Thymus (tissue), 11 donors: ENCODE results near the gene TMEM269. TPM values are rescaled to one million over a fixed set of nuclear protein-coding genes. Genes with fewer than 3 reads are reported as not detected.

Source experiments
- DNase-seq, 9 donors: peaks; one replicate each; pipeline ENCODE4 v3.0.0-alpha.2; 2013; ENCODE audit warnings: low spot score in 9 of 9, low read depth in 6 of 9, missing footprints in 1 of 9
- H3K27ac ChIP-seq, 2 donors: one replicate each; pipeline ENCODE4 v1.5.1; 2013; ENCODE audit warnings: control low read depth in 1 of 2, low read depth in 1 of 2, low read length in 1 of 2, mild to moderate bottlenecking in 1 of 2, moderate library complexity in 1 of 2
- H3K27me3 ChIP-seq, 2 donors: one replicate each; pipeline ENCODE4 v1.5.1; 2013; ENCODE audit warnings: low read length in 1 of 2; ENCODE audit not compliant: control insufficient read depth in 2 of 2, insufficient read depth in 1 of 2
- H3K36me3 ChIP-seq, 2 donors: one replicate each; pipeline ENCODE4 v1.5.1; 2013; ENCODE audit warnings: low read length in 1 of 2, mild to moderate bottlenecking in 1 of 2, moderate library complexity in 1 of 2; ENCODE audit not compliant: control insufficient read depth in 2 of 2, insufficient read depth in 2 of 2
- H3K4me1 ChIP-seq, 2 donors: one replicate each; pipeline ENCODE4 v1.5.1; 2013; ENCODE audit warnings: low read length in 2 of 2; ENCODE audit not compliant: control insufficient read depth in 2 of 2, insufficient read depth in 2 of 2
- H3K4me3 ChIP-seq, 2 donors: one replicate each; pipeline ENCODE4 v1.5.1; 2013; ENCODE audit warnings: low read length in 2 of 2, control low read depth in 1 of 2, mild to moderate bottlenecking in 1 of 2
- H3K9me3 ChIP-seq, 2 donors: one replicate each; pipeline ENCODE4 v1.5.1; 2013; ENCODE audit warnings: low read length in 1 of 2, mild to moderate bottlenecking in 1 of 2; ENCODE audit not compliant: control insufficient read depth in 2 of 2, insufficient read depth in 1 of 2
- WGBS: extraction: QIAGEN DNeasy Blood & Tissue Kit; methylation state at CpG from one replicate; pipeline ENCODE4 v1.1.7; 2013; 5-methylcytosine and 5-hydroxymethylcytosine counted together
- polyA plus RNA-seq: library from polyadenylated mRNA; stranded (reverse); fragments of 200-250 nt; gene quantifications from one replicate; pipeline ENCODE4 v1.2.3, GENCODE V29; 2013
- total RNA-seq: library from RNA; stranded (reverse); fragments of 120-200 nt; gene quantifications from one replicate; pipeline ENCODE4 v1.2.4, GENCODE V29; 2013
- donor health status: healthy.

TMEM269 gene
- total and polyA plus RNA-seq, 2 donors: 0.05 to 0.32 TPM

DNA sequence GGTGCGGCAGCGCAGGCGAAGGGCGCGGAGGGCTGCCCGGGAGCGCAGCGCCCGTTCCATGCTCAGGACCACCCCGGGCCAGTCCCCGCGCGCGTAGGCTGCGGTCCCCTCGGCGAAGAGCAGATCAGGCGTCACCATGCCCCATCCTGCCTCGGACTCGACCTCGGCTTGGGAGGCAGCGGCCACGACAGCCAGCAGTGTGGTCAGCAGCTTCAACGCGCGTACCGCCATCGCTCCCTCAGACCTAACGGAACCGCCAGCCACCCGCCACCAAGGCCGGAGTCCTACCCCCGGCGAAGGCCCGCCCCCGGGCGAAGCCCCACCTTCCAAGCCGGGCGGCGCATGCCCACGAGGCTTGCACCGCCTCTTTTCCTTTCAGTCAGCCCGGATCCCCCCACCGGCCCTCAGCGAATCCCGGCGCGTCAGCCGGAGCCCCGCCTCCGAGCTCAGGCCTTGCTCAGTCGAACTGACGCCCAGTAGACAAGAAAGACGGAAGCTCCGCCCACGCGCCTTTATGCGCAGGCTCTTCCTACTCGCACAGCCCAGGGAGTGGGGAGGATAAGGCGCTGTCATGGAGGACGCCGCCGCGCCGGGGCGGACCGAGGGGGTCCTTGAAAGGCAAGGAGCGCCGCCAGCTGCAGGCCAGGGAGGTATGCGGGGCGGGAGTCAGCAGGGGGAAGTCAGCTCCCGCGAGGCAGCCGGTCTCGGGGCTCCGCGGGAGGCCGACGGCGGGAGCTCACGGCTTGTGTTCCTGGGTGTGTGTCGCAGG is 17.9 kb upstream of the TMEM269 start, which contains the start of the genes C1orf50 and P3H1:
TSS of gene C1orf50 (plus strand) at position 509 of the 769 bp plus-strand sequence. CDS start at position 572, 63 bp downstream.
TSS of gene P3H1 (minus strand) at position 288 of the 769 bp plus-strand sequence. CDS start at position 231, 57 bp downstream.
- Histone ChIP-seq H3K27me3 (no peaks in the 10 kb centered on the region), H3K9me3 (peaks cover 0 to 1% of the 10 kb centered on the region in 2 donors), H3K27ac (peak within 1 kb of the TSS; percentile 91 to 97), H3K4me1 (peaks cover 18% of the 10 kb centered on the region in 2 donors), H3K4me3 (peak within 1 kb of the TSS; percentile 77 to 84), H3K36me3 (peaks cover 4 to 8% of the 10 kb centered on the region in 2 donors)
- peak; percentile 98 to 100 (median 100) for DNase-seq
- under 1% methylated on average over 82 of the region's 82 CpGs for WGBS

DNA sequence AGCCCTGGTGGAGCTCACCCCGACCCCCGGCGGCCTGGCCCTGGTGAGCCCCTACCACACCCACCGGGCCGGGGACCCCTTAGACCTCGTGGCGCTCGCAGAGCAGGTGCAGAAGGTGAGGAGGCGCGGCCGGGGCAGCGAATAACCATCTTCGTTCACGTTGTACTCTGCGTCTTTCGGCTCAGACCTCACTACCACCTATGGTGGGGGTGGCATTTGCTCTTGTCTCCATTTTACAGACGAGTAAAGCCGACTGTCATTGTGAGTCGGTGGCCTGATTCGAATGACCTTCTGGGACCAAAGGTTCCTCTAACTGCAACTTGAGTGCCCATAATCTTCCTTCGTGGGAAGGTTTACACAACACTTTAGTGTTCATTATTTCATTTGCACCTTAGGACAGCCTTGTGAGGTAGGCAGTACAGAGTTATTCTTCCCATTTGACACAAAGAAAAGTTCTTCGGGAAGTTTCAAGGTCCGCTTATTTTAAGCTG is 17.2 kb upstream of the TMEM269 start:
- peaks cover 0 to 1% of the 10 kb centered on the region in 2 donors for H3K9me3 ChIP-seq
- H3K27me3 ChIP-seq: no peaks in the 10 kb centered on the region
- peak overlapping the region; percentile 77 to 84 for H3K4me3 ChIP-seq
- H3K27ac ChIP-seq: peak overlapping the region; percentile 91 to 97
- DNase-seq: peak in 1 of 9 donors; percentile 30
- 5% methylated on average over 23 of the region's 23 CpGs for WGBS
- H3K36me3 ChIP-seq: peaks cover 0 to 2% of the 10 kb centered on the region in 2 donors
- peaks cover 18% of the 10 kb centered on the region in 2 donors for H3K4me1 ChIP-seq

DNA sequence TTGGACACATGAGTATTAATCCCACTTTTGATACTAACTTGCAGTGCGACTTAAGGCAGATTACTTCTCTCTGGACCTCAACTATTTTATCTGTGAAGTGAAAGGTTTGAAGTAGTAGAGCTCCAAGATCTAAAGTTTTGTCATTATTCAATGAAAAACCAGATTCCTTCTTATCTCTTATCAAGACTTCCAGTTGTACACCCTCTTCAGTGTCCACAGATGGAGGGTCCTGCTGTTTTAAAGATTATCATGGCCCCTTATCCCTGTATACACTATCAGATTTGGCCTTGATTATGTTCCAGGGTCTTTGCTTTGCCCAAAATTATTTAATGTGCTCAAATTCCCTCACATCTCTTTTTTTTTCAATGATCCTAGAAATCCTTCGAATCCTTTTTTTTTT is 16.6 kb upstream of the TMEM269 start:
- H3K4me1 ChIP-seq: peaks cover 18% of the 10 kb centered on the region in 2 donors

DNA sequence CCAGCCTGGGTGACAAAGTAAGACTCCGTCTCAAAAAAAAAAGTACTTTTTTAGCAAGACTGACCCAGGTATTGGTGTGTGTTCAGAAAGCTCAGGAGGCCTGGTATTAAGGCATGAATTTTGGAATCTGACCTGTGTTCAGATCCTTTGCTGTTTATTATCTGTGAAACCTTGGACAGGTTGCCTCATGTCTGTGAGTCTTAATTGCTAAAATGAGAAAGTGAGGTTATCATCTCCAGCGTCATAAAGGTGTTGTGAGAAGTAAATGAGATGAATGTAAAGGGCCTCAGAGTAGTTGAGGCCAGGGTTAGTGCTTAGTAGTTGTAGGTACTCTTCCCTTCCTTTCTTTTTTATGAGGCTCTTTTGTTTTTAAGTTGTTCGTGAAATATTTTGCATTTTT is 15.0 kb upstream of the TMEM269 start:
- 97% methylated on average over 3 of the region's 3 CpGs for WGBS
- no peak for DNase-seq

More for the DNA sequence above, 16.6 kb upstream of the TMEM269 start:
- Histone ChIP-seq H3K36me3 (peaks cover 0 to 2% of the 10 kb centered on the region in 2 donors), H3K4me3 (peak overlapping the region; percentile 77 to 84), H3K9me3 (peaks cover 0 to 1% of the 10 kb centered on the region in 2 donors), H3K27ac (no peak overlapping the region), H3K27me3 (no peaks in the 10 kb centered on the region)
- 95% methylated on average over 2 of the region's 2 CpGs for WGBS
- no peak for DNase-seq

DNA sequence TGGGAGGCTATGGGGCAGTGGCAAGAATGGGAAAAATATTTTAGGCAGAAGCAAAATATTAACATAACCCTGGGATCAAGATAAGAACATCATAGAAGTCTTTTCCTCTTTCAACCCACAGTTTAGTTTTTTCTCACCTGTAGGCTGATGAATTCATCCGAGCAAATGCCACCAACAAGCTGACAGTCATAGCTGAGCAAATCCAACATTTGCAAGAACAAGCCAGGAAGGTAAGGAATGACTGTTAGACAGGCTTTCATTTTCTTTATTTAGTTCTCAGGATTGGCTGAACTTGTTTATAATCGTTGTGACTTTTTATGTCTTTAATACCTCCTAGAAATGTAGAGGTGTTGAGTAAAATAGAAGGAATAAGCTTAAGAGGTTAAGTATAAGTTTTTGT is 11.4 kb upstream of the TMEM269 start:
- Histone ChIP-seq H3K36me3 (peaks cover 29 to 44% of the 10 kb centered on the region in 2 donors), H3K27me3 (no peaks in the 10 kb centered on the region), H3K4me1 (no peaks in the 10 kb centered on the region), H3K27ac (no peak overlapping the region), H3K9me3 (no peaks in the 10 kb centered on the region), H3K4me3 (no peak overlapping the region)
- 49% methylated on average over 2 of the region's 2 CpGs for WGBS
- no peak for DNase-seq

More for the DNA sequence above, 15.0 kb upstream of the TMEM269 start:
- H3K27me3 ChIP-seq: no peaks in the 10 kb centered on the region
- H3K27ac ChIP-seq: no peak overlapping the region
- H3K4me3 ChIP-seq: no peak overlapping the region
- H3K9me3 ChIP-seq: peaks cover 0 to 1% of the 10 kb centered on the region in 2 donors
- H3K36me3 ChIP-seq: peaks cover under 1 to 12% of the 10 kb centered on the region in 2 donors
- peaks cover 16 to 17% of the 10 kb centered on the region in 2 donors for H3K4me1 ChIP-seq

DNA sequence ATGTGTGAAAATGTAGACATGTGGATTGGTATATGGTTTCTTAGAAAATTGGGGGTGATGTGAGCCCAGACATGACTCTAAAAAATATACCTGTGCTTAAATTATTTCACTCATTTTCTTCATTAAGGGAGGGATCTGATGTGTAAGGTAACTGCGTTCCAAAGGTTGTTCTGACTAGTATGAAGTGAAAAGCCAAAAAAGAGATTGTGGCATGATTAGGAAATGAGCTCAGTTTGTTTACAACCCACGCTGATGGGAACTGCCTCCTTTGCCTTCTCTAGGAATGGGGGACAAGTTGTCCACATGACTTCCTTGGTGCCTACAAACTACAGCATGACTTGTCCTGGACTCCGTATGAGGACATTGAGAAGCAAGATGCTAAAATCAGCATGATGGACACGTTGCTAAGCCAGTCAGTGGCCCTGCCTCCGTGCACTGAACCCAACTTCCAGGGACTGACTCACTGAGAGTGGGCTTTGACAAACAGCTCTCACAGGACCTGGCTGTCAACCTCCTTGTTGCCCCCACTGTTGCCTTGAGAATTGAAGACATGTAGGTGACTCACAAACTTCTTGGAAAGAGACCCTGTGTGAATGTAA is 9.8 kb upstream of the TMEM269 start:
- H3K9me3 ChIP-seq: no peaks in the 10 kb centered on the region
- no peaks in the 10 kb centered on the region for H3K27me3 ChIP-seq
- over 99% methylated on average over 5 of the region's 5 CpGs for WGBS
- H3K4me1 ChIP-seq: no peaks in the 10 kb centered on the region
- peaks cover 32 to 46% of the 10 kb centered on the region in 2 donors for H3K36me3 ChIP-seq
- no peak overlapping the region for H3K27ac ChIP-seq
- no peak for DNase-seq
- H3K4me3 ChIP-seq: no peak overlapping the region

DNA sequence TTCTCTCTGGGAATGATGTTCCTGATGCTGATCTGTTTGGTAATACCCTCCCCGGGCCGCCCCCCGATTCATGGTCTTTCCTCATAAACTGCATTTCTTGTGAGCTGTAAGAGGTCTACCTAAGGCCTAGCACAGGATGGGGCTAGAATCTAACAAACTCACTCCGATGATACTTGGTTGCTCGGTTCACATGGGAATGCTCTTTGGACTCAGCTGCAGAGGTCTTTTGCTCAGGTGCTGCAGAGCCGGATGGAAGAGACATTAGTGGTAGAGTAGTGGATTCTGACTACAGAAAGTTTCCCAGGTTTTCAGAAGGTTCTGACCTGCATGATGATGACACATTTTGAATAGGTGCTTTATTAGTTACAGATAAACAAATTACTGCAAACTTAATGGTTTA is 8.3 kb upstream of the TMEM269 start:
- no peaks in the 10 kb centered on the region for H3K27me3 ChIP-seq
- no peaks in the 10 kb centered on the region for H3K9me3 ChIP-seq
- DNase-seq: no peak
- H3K4me3 ChIP-seq: no peak overlapping the region
- peaks cover 34 to 52% of the 10 kb centered on the region in 2 donors for H3K36me3 ChIP-seq
- no peak overlapping the region for H3K27ac ChIP-seq
- H3K4me1 ChIP-seq: no peaks in the 10 kb centered on the region
- WGBS: 98% methylated on average over 6 of the region's 6 CpGs

DNA sequence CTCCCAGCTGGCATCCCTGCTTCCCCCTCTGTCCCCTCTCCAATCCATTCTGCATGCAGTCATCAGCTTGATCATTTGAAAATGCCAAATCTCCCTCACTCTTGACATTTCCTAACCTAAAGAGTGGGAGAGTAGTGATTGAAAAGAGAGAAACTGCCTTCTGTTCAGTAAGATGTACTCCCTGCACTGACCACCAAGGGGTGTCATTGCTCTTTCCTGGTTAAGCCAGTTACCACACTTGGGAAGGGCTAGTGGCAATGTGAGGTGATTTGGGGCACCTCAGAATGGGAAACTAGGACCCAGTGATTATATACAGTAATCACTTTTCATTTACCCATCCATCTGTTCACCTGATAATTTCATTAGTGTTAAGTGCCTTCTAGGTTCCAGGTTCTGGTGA is 6.9 kb upstream of the TMEM269 start:
- H3K9me3 ChIP-seq: no peaks in the 10 kb centered on the region
- peaks cover 35 to 59% of the 10 kb centered on the region in 2 donors for H3K36me3 ChIP-seq
- peak in 3 of 9 donors; percentile 36 to 62 (median 51) for DNase-seq

DNA sequence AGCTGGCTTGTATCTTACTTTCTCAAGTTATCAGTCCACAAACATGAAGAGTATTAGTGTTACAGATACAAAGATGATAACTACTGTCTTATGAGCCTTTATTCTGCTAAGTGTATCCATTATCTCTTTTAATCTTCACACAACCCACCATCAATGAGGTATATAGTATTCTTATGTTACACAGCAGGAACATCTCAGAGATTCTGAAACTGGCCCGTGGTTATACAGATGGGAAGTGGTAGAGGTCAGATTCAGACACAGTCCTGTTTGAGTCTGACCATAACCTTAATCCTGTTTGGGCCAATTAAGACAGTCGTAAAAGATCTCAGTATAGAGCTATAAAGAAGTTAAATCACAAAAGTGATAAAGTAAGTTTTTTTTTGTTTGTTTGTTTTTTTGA is 5.1 kb upstream of the TMEM269 start:
- H3K36me3 ChIP-seq: peaks cover 35 to 56% of the 10 kb centered on the region in 2 donors
- WGBS: 93% methylated on average over 2 of the region's 2 CpGs
- H3K9me3 ChIP-seq: no peaks in the 10 kb centered on the region

More for the DNA sequence above, 6.9 kb upstream of the TMEM269 start:
- no peak overlapping the region for H3K27ac ChIP-seq
- no peaks in the 10 kb centered on the region for H3K4me1 ChIP-seq
- H3K4me3 ChIP-seq: no peak overlapping the region
- H3K27me3 ChIP-seq: no peaks in the 10 kb centered on the region

More for the DNA sequence above, 5.1 kb upstream of the TMEM269 start:
- no peak for DNase-seq
- peaks cover under 1 to 3% of the 10 kb centered on the region in 2 donors for H3K4me1 ChIP-seq
- H3K27me3 ChIP-seq: peaks cover 0 to 2% of the 10 kb centered on the region in 2 donors
- H3K4me3 ChIP-seq: no peak overlapping the region
- H3K27ac ChIP-seq: no peak overlapping the region
